GM10266 (cell line): ENCODE results near the gene CADM1.

Experiments
- DNase-seq: peaks from one replicate; pipeline ENCODE4 v3.0.0; 2012; ENCODE audit errors: extremely low spot score
- TF ChIP-seq, protein P1 (sequence below): IDR thresholded peaks from 2 replicates; pipeline ENCODE4 v1.5.1; 2012; ENCODE audit warnings: mild to moderate bottlenecking, low read depth; ENCODE audit not compliant: control insufficient read depth, insufficient read depth; ENCODE audit errors: missing control alignments

Gene CADM1

DNA sequence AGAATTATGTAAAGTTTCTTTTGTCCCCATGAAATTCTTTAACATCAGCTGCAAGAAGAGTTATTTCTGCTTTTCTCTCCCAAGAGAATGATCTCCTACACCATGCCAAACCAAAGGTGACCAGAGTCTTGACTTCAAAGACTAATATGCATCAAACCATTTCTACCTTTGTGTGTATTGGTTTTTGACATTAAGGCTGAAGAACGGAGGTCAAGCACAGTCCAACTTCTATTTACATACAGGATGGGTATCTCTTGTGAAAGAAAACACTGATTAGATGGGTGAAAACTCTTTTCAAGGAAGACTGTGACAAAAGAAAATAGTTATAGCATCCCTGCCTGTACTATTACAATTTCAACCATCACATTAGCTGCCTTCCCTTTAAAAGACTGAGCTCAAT lies 256.3 kb downstream of the CADM1 start:
- TF ChIP-seq, protein P1, sequence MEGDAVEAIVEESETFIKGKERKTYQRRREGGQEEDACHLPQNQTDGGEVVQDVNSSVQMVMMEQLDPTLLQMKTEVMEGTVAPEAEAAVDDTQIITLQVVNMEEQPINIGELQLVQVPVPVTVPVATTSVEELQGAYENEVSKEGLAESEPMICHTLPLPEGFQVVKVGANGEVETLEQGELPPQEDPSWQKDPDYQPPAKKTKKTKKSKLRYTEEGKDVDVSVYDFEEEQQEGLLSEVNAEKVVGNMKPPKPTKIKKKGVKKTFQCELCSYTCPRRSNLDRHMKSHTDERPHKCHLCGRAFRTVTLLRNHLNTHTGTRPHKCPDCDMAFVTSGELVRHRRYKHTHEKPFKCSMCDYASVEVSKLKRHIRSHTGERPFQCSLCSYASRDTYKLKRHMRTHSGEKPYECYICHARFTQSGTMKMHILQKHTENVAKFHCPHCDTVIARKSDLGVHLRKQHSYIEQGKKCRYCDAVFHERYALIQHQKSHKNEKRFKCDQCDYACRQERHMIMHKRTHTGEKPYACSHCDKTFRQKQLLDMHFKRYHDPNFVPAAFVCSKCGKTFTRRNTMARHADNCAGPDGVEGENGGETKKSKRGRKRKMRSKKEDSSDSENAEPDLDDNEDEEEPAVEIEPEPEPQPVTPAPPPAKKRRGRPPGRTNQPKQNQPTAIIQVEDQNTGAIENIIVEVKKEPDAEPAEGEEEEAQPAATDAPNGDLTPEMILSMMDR, result no peak
- DNase-seq, result no peak

DNA sequence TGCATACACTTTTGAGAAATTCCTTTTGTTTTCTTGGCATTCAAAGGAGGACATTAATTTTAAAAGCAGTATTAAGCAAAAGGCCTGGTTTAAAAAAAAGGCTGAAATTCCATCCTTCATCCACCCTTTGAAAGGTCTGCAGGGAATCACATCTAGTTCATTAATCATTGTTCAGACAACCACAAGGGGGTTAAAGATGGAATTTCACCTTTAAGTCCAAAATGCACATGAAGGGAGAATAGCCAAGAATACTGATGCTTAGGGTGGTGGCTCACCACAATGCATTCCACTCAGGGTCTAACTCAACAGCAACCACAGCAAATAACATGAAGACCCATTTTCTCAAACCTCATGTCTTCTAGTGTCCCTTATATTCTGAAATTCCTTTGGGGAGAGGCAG lies 256.9 kb downstream of the CADM1 start:
- TF ChIP-seq, protein P1, result no peak
- DNase-seq, result no peak

DNA sequence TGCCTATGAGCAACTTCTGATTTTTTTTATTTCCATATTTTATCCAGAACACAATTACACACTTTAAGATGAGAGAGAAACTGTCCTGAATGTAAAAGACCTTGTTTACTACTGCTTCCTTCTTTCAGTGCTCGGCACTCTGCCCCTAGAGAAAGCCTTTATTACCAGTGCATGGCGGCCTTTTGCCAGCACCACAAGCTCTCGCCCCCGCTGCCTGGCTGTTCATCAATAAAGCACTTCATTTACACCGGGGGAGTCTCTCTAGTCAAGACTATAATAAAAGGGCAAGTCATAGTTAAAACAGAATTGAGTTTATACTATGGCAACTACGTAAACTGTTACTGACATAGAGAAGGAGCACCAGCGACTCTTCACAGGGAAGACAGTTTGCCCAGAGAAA lies 259.5 kb downstream of the CADM1 start:
- TF ChIP-seq, protein P1, result no peak
- no peak for DNase-seq

DNA sequence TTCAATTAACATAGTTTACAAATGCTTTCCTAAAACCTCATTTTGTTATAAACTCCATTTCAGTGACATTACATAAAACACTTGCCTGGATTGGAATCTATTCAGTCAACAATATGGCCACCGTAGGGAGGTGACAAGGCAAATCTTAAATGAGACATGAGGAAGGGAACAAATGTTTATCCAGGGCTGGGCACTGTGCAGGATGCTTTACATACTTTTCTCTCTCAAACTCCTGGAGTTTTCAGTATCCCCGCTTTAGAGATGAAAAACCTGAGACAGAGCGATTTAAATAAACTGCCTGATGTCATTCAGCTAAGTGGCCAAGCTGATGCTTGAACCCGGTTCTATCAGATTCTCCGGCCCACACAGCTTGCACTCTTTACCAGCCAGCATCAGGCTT lies 259.9 kb downstream of the CADM1 start:
- no peak for DNase-seq
- TF ChIP-seq, protein P1, result no peak

DNA sequence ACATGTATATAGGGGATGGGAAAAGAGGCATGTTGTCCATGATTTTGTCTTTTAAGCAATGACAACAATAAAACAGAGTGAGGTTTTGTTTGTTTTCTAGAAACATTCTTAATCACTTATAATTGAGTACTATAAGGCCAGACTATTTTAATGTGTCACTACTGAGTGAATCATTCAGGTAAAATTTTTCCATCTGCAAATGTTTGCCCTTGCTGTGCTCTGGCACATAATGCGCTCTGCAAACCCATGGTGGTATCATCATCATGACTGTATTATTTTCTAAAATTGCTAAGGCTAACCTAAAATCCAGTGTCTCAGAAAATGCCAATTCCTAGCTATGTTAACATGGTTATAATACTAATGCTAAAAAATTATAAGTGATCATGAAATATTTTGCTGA lies 261.2 kb downstream of the CADM1 start:
- no peak for DNase-seq
- TF ChIP-seq, protein P1, result no peak

DNA sequence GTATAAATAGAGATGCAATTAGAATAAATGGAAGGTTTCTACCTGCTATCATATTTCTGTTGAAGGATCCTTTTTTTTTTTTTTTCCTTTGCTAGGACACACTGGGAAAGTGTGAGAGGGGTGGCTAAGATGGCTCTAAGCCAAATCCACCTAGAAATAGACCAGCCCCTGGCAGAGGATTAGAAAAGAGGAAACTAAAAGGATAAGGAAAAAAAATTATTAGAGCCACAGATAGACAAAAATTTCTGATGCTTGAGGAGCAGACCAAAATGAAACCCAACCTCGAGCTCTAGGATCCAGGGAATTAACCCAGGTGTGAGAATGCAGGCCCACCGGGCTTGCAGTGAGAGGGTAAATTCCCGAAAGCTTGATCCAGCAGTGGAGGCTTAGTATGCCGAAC lies 262.3 kb downstream of the CADM1 start:
- TF ChIP-seq, protein P1, result no peak
- DNase-seq, result no peak

DNA sequence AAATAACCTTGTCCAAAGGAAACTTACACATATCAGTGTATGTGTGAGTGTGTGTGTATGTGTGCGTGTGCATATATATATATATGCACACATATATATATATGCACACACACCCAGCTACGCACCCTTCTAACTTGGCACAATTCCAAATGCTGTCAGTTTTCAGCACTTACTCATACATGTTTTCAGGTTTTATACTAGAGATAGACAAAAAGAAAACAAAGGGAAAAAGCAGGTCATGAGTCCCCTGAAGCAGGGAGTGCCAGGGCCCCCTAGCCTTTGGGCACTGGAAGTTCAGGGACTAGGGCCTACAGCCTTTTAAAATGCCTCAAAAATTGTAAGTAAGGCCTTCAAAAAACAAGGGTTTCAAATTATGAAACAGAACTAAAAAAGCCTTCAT lies 265.4 kb downstream of the CADM1 start:
- DNase-seq, result no peak

More for the DNA sequence above, 265.4 kb downstream of the CADM1 start:
- TF ChIP-seq, protein P1, result no peak
